IPS-NIHi7 (cell line): ENCODE measurements around the gene THBS2.
"Not testable (repeated sequence)": the region's sequence is repeated elsewhere in the genome, so short reads cannot be mapped to it uniquely, and the experiment has no call there.

Source experiments
- DNase-seq: peaks from one replicate; pipeline ENCODE4 v3.0.0; 2012; ENCODE audit warnings: mixed read lengths; ENCODE audit errors: extremely low spot score

Gene THBS2

DNA sequence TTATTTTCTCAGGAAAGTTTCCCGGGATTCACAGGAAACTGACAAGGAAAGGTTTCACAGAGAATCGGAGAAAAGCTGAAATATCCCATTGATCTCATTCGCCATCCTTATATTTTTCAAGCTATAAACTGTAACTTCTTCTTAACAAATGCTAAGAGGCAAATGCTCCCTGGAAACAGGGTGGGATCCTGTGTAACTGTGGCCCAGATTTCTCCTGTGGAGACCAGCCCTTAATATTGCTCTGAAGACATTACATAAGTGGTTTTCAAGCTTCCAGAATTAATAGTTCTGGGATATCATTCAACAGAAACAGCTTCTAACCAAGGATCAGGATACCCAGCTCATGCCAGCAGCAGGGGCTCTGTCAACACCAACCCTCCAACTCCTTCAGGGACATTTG, 69.2 kb downstream of the THBS2 start:
- no peak for DNase-seq

- no peak for DNase-seq
Measured at GRCh38 chr6:169183233-169183632, 70.4 kb downstream of the THBS2 start.

- not testable (repeated sequence) for DNase-seq
Measured at GRCh38 chr6:169179831-169180230, 73.8 kb downstream of the THBS2 start.

DNA sequence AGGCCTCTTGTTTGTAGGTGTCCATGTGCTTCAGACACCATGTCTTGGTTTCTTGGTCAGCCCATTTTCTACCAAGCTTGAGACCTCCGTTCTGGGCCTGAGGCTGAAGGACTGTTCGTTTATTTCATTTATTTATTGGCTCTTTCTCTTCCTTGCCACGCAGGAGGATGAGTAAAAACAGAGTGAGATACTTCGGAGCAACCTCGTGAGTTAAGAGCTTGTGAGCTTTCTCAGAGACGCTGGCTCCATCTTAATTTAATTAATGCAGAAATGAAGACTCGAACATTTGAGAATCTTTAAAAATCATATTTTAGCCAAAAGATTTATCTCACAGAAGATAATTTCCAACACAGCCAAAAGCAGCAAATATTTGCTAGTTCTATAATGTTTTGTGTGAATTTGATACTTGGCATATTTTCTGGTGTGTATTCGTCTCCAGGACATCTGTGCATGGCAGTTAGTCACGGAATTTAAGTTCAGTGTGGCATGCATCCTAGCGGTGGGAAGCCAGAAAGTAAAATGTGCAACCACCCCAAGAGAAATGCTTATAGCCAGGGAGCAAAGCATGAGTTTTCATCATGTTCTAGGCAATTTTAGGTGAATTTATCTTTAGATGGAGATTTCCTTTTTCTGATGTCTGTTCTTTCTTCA, 76.0 kb downstream of the THBS2 start:
- no peak for DNase-seq

GRCh38 chr6:169176361-169176991, 77.2 kb downstream of the THBS2 start:
- DNase-seq, result no peak

- DNase-seq, result no peak
Measured at GRCh38 chr6:169175360-169175887, 78.2 kb downstream of the THBS2 start.

DNA sequence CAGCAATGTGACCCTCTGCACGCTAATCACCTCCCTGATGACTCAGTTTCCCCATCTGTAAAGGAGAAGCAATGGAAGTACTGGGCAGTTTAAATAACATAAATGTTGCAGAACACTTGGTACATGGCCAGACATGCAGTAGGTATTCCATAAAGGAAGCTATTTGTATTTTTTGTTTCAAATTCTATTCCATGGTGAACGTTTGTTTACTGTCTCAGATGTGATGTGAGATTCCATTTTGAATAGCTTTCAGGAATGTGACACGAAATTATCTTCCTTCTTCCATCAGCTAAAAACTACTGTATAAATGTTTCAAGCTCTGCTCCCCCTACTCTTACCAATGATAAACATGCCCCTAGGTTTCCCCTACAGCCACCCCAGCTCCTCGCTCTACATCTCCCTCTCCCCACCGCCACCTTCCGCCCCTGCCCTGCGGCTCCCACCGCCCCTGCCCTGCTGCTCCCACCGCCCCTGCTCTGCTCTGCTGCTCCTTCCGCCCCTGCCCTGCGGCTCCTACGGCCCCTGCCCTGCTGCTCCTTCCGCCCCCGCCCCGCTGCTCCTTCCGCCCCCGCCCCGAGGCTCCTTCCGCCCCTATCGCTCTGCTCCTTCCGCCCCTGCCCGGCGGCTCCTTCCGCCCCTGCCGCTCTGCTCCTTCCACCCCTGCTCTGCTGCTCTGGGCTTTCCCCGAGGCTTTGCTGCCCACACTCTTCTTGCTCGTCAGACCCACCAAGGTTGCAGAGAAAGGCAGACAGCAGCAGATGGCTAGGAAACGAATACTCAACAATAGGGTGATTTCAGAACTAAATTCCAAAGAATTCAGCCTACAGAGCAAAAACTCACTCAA, 78.9 kb downstream of the THBS2 start:
- no peak for DNase-seq

DNA sequence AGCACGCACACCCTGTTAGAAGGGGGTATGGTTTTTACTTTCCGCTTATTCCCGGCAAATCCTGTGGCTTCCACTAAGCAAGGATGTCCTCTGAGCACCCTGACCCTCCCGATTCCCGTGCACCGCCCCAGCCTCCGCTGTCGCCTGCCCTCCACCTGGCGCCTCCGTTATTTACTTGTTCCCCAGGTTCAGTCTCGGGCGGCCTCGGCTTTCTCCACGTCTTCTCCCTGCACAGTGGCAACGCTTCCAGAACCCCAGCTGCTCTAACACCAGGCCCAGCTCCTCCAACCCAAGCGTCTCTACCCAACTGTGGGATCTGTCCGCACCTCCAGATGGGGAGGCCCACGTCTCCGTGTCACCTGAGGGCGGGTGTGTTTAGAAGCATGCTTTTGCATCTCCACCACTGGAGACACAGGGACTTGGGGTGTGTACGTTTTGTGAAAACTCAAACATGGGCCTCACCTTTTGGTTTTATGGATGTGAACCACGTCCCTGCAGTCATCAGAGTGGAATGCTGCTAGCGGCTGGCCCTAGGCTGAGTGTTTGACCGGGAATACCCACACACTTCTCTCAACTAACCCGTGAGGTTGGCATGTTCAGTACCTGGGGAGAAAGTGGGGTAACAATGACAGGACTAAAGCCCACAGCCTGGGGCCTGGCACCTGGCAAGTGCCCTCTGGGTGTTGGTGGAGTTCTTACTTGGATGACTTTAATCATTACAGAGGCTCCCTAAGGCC, 79.9 kb downstream of the THBS2 start:
- DNase-seq, result no peak

DNA sequence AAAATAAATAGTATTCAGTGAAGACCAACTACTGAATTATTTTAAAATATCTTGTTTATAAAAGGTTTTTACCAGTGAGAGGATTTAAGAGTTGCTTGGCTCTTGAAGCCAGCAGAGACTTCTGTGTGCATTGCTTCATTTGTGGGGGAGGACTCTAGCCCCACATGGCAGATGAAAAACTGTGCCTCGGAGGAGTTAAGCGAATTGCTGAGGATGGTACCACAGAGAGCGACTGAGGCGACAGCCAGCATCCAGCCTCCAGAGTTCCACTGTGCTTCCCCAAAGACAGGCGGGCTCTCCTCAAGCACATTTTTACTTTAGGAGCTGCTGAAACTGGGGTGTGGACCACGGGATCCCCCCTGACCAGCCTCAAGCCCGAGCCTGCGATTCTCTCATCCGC, 80.7 kb downstream of the THBS2 start:
- no peak for DNase-seq

DNA sequence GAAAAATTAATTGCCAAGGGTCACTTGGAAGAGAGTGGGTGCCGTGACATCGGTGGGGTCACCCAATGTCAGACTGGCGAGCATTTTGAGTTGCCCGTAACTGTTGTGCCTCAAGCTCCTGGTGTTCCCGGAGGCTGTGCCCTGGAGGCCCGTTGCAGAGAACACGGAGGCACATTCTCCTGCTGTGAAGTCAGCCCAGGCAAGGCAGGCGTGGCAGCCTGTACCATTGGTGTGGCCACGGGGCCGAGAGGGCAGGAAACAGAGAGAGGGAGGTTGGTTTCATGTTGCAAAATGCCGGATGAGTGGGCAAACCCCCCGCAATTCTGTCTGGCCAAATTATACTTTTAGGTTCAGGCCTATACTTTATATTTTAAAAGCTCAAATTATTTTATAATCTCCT, 81.2 kb downstream of the THBS2 start:
- DNase-seq, result no peak

DNA sequence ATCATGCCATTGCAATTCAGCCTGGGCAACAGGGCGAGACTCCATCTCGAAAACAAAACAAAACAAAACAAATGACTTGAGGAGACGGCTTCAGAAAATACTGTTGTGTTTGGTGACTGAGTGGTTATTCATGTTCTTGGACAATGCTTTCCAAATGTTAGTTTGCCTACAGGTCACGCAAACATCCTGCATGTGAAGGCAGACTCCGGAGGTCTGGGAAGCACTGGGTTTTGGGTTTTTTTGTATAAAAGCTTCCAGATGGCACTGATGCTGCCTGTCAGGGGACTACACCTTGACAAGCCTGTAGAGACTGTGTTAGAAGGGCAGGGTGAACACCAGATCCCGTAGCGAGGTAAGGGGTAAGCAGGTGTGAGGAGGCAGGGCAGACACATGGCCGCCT, 81.7 kb downstream of the THBS2 start:
- DNase-seq, result no peak

- no peak for DNase-seq
Measured at GRCh38 chr6:169171016-169171415, 82.6 kb downstream of the THBS2 start.

DNA sequence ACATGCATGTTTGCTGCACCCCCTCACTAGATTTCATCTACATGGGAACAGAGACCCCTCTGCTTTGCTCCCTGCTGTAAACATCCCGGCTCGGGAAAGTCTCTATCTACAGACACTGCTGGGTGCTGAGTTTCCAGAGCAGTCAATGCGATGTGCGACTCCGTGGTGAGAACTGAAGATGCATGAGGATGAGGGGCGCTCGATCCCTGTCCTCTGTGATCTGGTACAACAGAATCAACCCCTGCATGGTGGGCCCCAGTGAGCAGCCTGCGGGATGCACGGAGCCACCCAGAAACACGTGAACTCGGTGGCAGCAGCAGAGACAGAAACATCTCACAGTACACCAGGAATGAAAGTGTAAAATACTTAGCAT, 83.1 kb downstream of the THBS2 start:
- DNase-seq, result no peak

GRCh38 chr6:169169941-169170582, 83.6 kb downstream of the THBS2 start:
- no peak for DNase-seq

GRCh38 chr6:169169375-169169774, 84.3 kb downstream of the THBS2 start:
- DNase-seq, result no peak

GRCh38 chr6:169168706-169169105, 84.9 kb downstream of the THBS2 start:
- DNase-seq, result no peak

DNA sequence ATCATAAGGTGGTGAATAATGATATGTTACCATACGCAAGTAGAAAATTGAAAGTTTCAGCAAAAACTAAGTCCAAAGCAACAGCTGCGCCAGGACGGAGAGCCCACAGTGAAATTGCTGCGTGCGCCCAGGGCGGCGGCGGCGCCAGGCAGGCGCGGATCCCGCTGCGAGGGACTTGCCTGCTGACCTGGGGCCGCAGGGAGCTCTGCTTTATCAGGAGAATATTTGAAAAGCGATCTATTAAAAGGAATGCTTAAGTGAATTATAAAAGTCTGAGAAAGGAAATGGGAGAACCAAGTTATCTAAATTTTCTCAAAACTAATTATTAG, 85.4 kb downstream of the THBS2 start:
- no peak for DNase-seq

GRCh38 chr6:169167581-169168301, 85.9 kb downstream of the THBS2 start:
- no peak for DNase-seq

GRCh38 chr6:169166896-169167580, 86.6 kb downstream of the THBS2 start:
- DNase-seq, result no peak
